ENCODE results near the gene OCA2. TPM values are rescaled to one million over a fixed set of nuclear protein-coding genes. Genes with fewer than 3 reads are reported as not detected.

OCA2 gene
- total and polyA plus RNA-seq, 2 of the 4 experiments (the other 2 are of a cell fraction): under 0.01 to 0.03 TPM

DNA sequence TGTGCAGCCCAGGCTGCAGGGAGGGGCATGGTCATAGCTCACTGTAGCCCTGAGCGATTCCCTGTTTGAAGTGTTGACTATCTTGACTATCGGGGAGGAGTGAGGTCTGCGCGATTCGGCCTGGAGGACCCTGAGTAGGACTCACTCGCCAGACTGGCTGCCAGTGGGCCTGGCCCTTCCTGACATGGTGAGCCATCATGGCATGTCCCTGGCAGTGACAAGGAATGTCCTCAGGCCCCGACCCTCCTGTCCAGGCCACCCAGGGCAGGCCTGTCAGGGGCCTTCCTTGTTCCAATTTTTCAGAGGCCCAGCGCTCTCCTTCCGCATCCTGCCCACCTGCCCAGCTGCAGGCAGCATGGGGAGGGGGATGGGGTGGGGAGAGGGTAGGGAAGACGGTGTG is 5.2 kb upstream of the OCA2 start:
- H3K23ac ChIP-seq (ENCODE audit: low read depth, low read length): no peak overlapping the region
- TF ChIP-seq, protein P1, sequence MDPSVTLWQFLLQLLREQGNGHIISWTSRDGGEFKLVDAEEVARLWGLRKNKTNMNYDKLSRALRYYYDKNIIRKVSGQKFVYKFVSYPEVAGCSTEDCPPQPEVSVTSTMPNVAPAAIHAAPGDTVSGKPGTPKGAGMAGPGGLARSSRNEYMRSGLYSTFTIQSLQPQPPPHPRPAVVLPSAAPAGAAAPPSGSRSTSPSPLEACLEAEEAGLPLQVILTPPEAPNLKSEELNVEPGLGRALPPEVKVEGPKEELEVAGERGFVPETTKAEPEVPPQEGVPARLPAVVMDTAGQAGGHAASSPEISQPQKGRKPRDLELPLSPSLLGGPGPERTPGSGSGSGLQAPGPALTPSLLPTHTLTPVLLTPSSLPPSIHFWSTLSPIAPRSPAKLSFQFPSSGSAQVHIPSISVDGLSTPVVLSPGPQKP (IDR thresholded peaks at IDR 0.05; ENCODE audit: borderline replicate concordance, low read depth, low read length): no peak
- TF ChIP-seq NFE2L2 (IDR thresholded peaks at IDR 0.05; ENCODE audit: low read depth, low read length) (no peak), CTCF (conservative IDR thresholded peaks at IDR 0.05; ENCODE audit: low read depth, low read length) (no peak), CEBPB (IDR thresholded peaks at IDR 0.05; ENCODE audit: low read depth, low read length) (no peak), MAZ (IDR thresholded peaks at IDR 0.05; ENCODE audit: borderline replicate concordance, low read depth, low read length) (no peak), FOS (IDR thresholded peaks at IDR 0.05; ENCODE audit: low read depth, low read length) (no peak), RFX5 (IDR thresholded peaks at IDR 0.05; ENCODE audit: low read depth, low read length) (no peak), BHLHE40 (IDR thresholded peaks at IDR 0.05; ENCODE audit: low read depth, low read length) (no peak), RCOR1 (IDR thresholded peaks at IDR 0.05; ENCODE audit: insufficient replicate concordance, low read length) (no peak), SMC3 (IDR thresholded peaks at IDR 0.05; ENCODE audit: low read depth, low read length) (no peak), RAD21 (IDR thresholded peaks at IDR 0.05; ENCODE audit: low read length) (no peak), MXI1 (IDR thresholded peaks at IDR 0.05; ENCODE audit: borderline replicate concordance, low read depth, low read length) (no peak), MAFK (IDR thresholded peaks at IDR 0.05; ENCODE audit: low read depth, low read length) (no peak), CHD1 (IDR thresholded peaks at IDR 0.05; ENCODE audit: low read depth, low read length) (no peak), POLR2A (IDR thresholded peaks at IDR 0.05; ENCODE audit: low read depth, low read length) (no peak)
- TF ChIP-seq, protein P2, sequence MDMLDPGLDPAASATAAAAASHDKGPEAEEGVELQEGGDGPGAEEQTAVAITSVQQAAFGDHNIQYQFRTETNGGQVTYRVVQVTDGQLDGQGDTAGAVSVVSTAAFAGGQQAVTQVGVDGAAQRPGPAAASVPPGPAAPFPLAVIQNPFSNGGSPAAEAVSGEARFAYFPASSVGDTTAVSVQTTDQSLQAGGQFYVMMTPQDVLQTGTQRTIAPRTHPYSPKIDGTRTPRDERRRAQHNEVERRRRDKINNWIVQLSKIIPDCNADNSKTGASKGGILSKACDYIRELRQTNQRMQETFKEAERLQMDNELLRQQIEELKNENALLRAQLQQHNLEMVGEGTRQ (IDR thresholded peaks at IDR 0.05; ENCODE audit: low read depth, low read length): no peak
- H2BK120ac ChIP-seq (ENCODE audit: low read depth, low read length): no peak overlapping the region
- H3K9me1 ChIP-seq (ENCODE audit: insufficient read depth, low read length): peaks cover 2% of the 10 kb centered on the region; the same call in 1 of the 2 replicates
- no peak overlapping the region for H3K4ac ChIP-seq (ENCODE audit: low read depth, low read length)
- dilution Hi-C loops (cut with HindIII; ENCODE audit: low sequenced_read_pairs, unreplicated experiment): no loop called here
- no peak overlapping the region for H4K91ac ChIP-seq (ENCODE audit: insufficient read depth, low read depth, low read length)
- H2AK5ac ChIP-seq (ENCODE audit: low read depth, low read length): no peak overlapping the region
- peaks cover 28% of the 10 kb centered on the region for H3K27me3 ChIP-seq (ENCODE audit: control insufficient read depth, insufficient read depth, low read length)
- WGBS, 2 experiments (ENCODE audit: extremely low coverage in 2 of 2, insufficient read length in 1 of 2): 100% methylated on average over 1 of the region's 10 CpGs; no CpG with 5 or more reads in 1 of the 2 experiments
- H4K5ac ChIP-seq (ENCODE audit: low read depth, low read length): no peak overlapping the region
- H3K56ac ChIP-seq (ENCODE audit: extremely low read depth, insufficient read depth, low read length): no peak overlapping the region
- no peaks in the 10 kb centered on the region for H3K79me1 ChIP-seq (ENCODE audit: low read depth in 1 of 2, low read length in 2 of 2)
- no peak for ATAC-seq (ENCODE audit: low read depth)
- H2AK9ac ChIP-seq (replicated peaks; ENCODE audit: low read depth, low read length, poor library complexity): no peak overlapping the region
- H2AFZ ChIP-seq (replicated peaks; ENCODE audit: low read length, poor library complexity): no peak overlapping the region
- H3K27ac ChIP-seq (ENCODE audit: insufficient read depth, low read length): no peak overlapping the region
- no peak overlapping the region for H3K4me2 ChIP-seq (ENCODE audit: low read depth, low read length)
- no peaks in the 10 kb centered on the region; the same call in 1 of the 2 replicates for H4K20me1 ChIP-seq (ENCODE audit: insufficient read depth, low read length)
- in situ Hi-C loops (cut with MboI; ENCODE audit: low sequenced_read_pairs): loop anchor here (25.0 kb wide), 1 partner anchor 1217 kb away; no protein-coding TSS in a partner anchor
- H2BK20ac ChIP-seq (ENCODE audit: low read depth, low read length): no peak overlapping the region
- no TSS peak for BruUV-seq (replicated peaks)
- DNase-seq: no peak
- no peak overlapping the region for H2BK5ac ChIP-seq (ENCODE audit: low read depth, low read length, poor library complexity, severe bottlenecking)
- H3K36me3 ChIP-seq (ENCODE audit: control insufficient read depth, insufficient read depth, low read length): no peaks in the 10 kb centered on the region
- H3K14ac ChIP-seq (replicated peaks; ENCODE audit: low read depth, low read length): no peak overlapping the region
- ChIA-PET POLR2A (ENCODE audit: unreplicated experiment) (no interaction called here), CTCF (no interaction called here)
- H3K18ac ChIP-seq (ENCODE audit: low read depth, low read length): no peak overlapping the region
- H3K9ac ChIP-seq (ENCODE audit: low read depth, low read length): no peak overlapping the region
- intact Hi-C loops (cut with micrococcal nuclease): no loop called here
- no peak overlapping the region for H2BK15ac ChIP-seq (ENCODE audit: low read depth, low read length)
- no peak overlapping the region for H3K4me3 ChIP-seq (ENCODE audit: insufficient read depth, low read depth, low read length)
- no peaks in the 10 kb centered on the region; the same call in 1 of the 2 replicates for H3K4me1 ChIP-seq (ENCODE audit: control insufficient read depth, insufficient read depth, low read length)
- no peaks in the 10 kb centered on the region for H3K9me3 ChIP-seq (ENCODE audit: control insufficient read depth, insufficient read depth, low read length)
- H4K8ac ChIP-seq (ENCODE audit: low read depth in 2 of 2, low read length in 2 of 2): no peak overlapping the region

Measured in IMR-90 (cell line).